Vagina (tissue), 2 donors: ENCODE data around the gene EHD1.

Experiments used
- CTCF ChIP-seq, 3 experiments: fragments of 450-650 bp in 2 of 3; fragments of 200-600 bp in 1 of 3; sonication (generic) in 1 of 3; IDR thresholded peaks; one replicate each; pipeline ENCODE4 v1.5.1; 2017 to 2019; ENCODE audit warnings: antibody characterized with exemption in 3 of 3, mild to moderate bottlenecking in 2 of 3, moderate library complexity in 2 of 3
- POLR2A ChIP-seq, 2 donors: fragments of 450-650 bp; IDR thresholded peaks; one replicate each; pipeline ENCODE4 v1.6.1; 2017; ENCODE audit warnings: antibody characterized with exemption in 2 of 2, mild to moderate bottlenecking in 2 of 2, moderate library complexity in 2 of 2
- POLR2AphosphoS5 ChIP-seq, 2 donors: sonication (generic); formaldehyde crosslinking; IDR thresholded peaks; one replicate each; pipeline ENCODE4 v1.9.0; 2017; ENCODE audit warnings: antibody characterized with exemption in 2 of 2, mild to moderate bottlenecking in 2 of 2, low read depth in 1 of 2; ENCODE audit not compliant: insufficient read depth in 1 of 2

- TF ChIP-seq POLR2A (IDR thresholded peaks at IDR 0.05) (no peak), CTCF (IDR thresholded peaks at IDR 0.05) (no peak), POLR2AphosphoS5 (IDR thresholded peaks at IDR 0.05; ENCODE audit: insufficient read depth in 1 of 2, low read depth in 1 of 2) (no peak)
These were observed 12.1 kb upstream of the EHD1 start for GRCh38 chr11:64890522-64890939.
